Measurements from ENCODE around the gene KIAA0232.

- TF ChIP-seq CTCF (conservative IDR thresholded peaks at IDR 0.05 in 1 of 2, IDR thresholded peaks at IDR 0.05 in 1 of 2; ENCODE audit: extremely low read depth in 1 of 2, insufficient read depth in 1 of 2, low read depth in 1 of 2, low read length in 2 of 2) (no peak), EZH2 (IDR thresholded peaks at IDR 0.05; ENCODE audit: borderline replicate concordance, low read length) (no peak)
These were observed 134.3 kb downstream of the KIAA0232 start for GRCh38 chr4:6916587-6917460.

All from mammary epithelial cell (primary cell).